DND-41 (cell line): ENCODE data around the gene HIVEP1.

Experiments used
- ATAC-seq: fragments of 200-7000 bp; cut with Tn5 transposase; 3 replicates; pipeline ENCODE4 v1.9.1; 2021; ENCODE audit warnings: low read depth; ENCODE audit not compliant: insufficient read depth
- DNase-seq: peaks from one replicate; pipeline ENCODE4 v3.0.0-alpha.2; 2020
- H2AFZ ChIP-seq: 2 replicates; pipeline ENCODE4 v1.6.0; 2012; ENCODE audit warnings: low read depth, low read length
- H3K27ac ChIP-seq: 2 replicates; pipeline ENCODE4 v1.5.1; 2012; ENCODE audit warnings: low read length, inconsistent platforms
- H3K27me3 ChIP-seq: fragments of 200-600 bp; sonication (generic); 2 replicates; pipeline ENCODE4 v1.6.0; 2012; ENCODE audit warnings: low read length, mild to moderate bottlenecking, inconsistent platforms; ENCODE audit not compliant: insufficient read depth, poor library complexity
- H3K36me3 ChIP-seq: 2 replicates; pipeline ENCODE4 v1.5.1; 2012; ENCODE audit warnings: low read length, inconsistent platforms; ENCODE audit not compliant: insufficient read depth
- H3K4me1 ChIP-seq: 2 replicates; pipeline ENCODE4 v1.5.1; 2012; ENCODE audit warnings: mild to moderate bottlenecking, low read length; ENCODE audit not compliant: insufficient read depth
- H3K4me2 ChIP-seq: 2 replicates; pipeline ENCODE4 v1.6.0; 2012; ENCODE audit warnings: mild to moderate bottlenecking, moderate library complexity, low read length, inconsistent platforms; ENCODE audit not compliant: insufficient read depth
- H3K4me3 ChIP-seq, 2 experiments: fragments of 200-600 bp in 1 of 2; shearing (Covaris generic) in 1 of 2; 2 replicates each; pipeline ENCODE4 v1.5.1; 2012 to 2016; ENCODE audit warnings: inconsistent platforms in 2 of 2, low read length in 2 of 2, mild to moderate bottlenecking in 2 of 2, low read depth in 1 of 2, moderate library complexity in 1 of 2
- H3K79me2 ChIP-seq: 2 replicates; pipeline ENCODE4 v1.6.0; 2012; ENCODE audit warnings: low read length, inconsistent platforms; ENCODE audit not compliant: insufficient read depth
- H3K9ac ChIP-seq: 2 replicates; pipeline ENCODE4 v1.6.0; 2012; ENCODE audit warnings: low read depth, mild to moderate bottlenecking, inconsistent platforms, low read length, moderate library complexity
- H3K9me3 ChIP-seq: 2 replicates; pipeline ENCODE4 v1.5.1; 2012; ENCODE audit warnings: low read length, moderate library complexity, mild to moderate bottlenecking, inconsistent platforms; ENCODE audit not compliant: insufficient read depth, severe bottlenecking
- H4K20me1 ChIP-seq: 2 replicates; pipeline ENCODE4 v1.6.0; 2012; ENCODE audit warnings: low read length; ENCODE audit not compliant: insufficient read depth
- EZH2 ChIP-seq: IDR thresholded peaks from 3 replicates; pipeline ENCODE4 v1.6.1; 2012; ENCODE audit warnings: borderline replicate concordance, low read depth, mild to moderate bottlenecking, moderate library complexity, low read length, inconsistent platforms; ENCODE audit not compliant: severe bottlenecking
- TF ChIP-seq, protein P1 (sequence below): IDR thresholded peaks from 2 replicates; pipeline ENCODE4 v1.5.1; 2012; ENCODE audit warnings: borderline replicate concordance, low read length, moderate library complexity, mild to moderate bottlenecking; ENCODE audit not compliant: poor library complexity, severe bottlenecking; ENCODE audit errors: extremely low read depth

Gene HIVEP1

DNA sequence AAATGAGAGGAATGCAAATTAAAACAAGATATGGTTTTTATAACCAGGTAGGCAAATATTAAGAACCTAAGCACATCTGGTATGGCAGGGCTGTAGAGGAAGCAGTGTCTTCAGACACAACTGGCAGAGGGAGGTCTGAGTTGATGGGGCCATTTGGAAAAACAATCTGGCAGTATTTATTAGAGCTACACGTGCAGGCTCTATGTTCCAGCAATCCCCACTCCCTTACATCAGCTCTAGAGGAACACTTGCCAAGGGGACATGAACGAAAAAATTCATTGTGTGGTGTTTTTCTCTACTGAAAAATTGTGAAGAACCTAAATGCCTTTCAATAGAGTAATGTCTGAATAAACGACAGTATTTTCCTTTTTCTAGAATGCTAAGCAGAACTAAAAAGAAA lies 166.4 kb downstream of the HIVEP1 start:
- Histone ChIP-seq H3K9me3 (no peaks in the 10 kb centered on the region), H3K79me2 (no peaks in the 10 kb centered on the region), H3K4me3 (no peak overlapping the region), H3K4me2 (no peak overlapping the region), H3K27ac (no peak overlapping the region), H3K27me3 (no peaks in the 10 kb centered on the region), H3K36me3 (no peaks in the 10 kb centered on the region), H3K9ac (no peak overlapping the region), H4K20me1 (no peaks in the 10 kb centered on the region), H2AFZ (no peak overlapping the region), H3K4me1 (no peaks in the 10 kb centered on the region)
- DNase-seq (no peak), ATAC-seq (no peak)
- no peak for TF ChIP-seq EZH2
- TF ChIP-seq, protein P1, sequence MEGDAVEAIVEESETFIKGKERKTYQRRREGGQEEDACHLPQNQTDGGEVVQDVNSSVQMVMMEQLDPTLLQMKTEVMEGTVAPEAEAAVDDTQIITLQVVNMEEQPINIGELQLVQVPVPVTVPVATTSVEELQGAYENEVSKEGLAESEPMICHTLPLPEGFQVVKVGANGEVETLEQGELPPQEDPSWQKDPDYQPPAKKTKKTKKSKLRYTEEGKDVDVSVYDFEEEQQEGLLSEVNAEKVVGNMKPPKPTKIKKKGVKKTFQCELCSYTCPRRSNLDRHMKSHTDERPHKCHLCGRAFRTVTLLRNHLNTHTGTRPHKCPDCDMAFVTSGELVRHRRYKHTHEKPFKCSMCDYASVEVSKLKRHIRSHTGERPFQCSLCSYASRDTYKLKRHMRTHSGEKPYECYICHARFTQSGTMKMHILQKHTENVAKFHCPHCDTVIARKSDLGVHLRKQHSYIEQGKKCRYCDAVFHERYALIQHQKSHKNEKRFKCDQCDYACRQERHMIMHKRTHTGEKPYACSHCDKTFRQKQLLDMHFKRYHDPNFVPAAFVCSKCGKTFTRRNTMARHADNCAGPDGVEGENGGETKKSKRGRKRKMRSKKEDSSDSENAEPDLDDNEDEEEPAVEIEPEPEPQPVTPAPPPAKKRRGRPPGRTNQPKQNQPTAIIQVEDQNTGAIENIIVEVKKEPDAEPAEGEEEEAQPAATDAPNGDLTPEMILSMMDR = no peak

DNA sequence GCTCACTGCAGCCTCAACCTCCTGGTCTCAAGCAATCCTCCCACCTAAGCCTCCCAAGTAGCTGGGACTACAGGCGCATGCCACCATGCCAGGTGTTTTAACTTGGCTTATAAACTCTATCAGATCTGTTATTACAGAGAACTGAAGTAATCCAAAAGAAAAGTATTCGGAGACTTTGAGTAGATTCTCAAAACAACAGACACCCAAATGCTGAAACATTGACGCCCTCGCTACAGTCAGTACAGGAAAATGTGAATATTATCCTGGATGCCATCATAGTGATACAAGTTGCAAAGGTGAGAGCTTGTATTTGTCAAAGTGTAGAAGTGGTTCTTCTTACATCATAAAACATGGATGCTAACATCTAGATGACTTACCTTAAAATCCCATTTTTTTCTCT lies 169.4 kb downstream of the HIVEP1 start:
- no peak overlapping the region for H2AFZ ChIP-seq
- TF ChIP-seq, protein P1 = no peak
- no peak for TF ChIP-seq EZH2
- H3K9me3 ChIP-seq = no peaks in the 10 kb centered on the region
- H3K27ac ChIP-seq = no peak overlapping the region
- H3K4me3 ChIP-seq = no peak overlapping the region
- no peaks in the 10 kb centered on the region for H3K36me3 ChIP-seq
- peaks cover 2% of the 10 kb centered on the region for H3K27me3 ChIP-seq
- no peak for DNase-seq
- no peaks in the 10 kb centered on the region for H4K20me1 ChIP-seq
- no peaks in the 10 kb centered on the region for H3K4me1 ChIP-seq
- ATAC-seq = no peak
- H3K4me2 ChIP-seq = no peak overlapping the region
- no peaks in the 10 kb centered on the region for H3K79me2 ChIP-seq
- no peak overlapping the region for H3K9ac ChIP-seq

DNA sequence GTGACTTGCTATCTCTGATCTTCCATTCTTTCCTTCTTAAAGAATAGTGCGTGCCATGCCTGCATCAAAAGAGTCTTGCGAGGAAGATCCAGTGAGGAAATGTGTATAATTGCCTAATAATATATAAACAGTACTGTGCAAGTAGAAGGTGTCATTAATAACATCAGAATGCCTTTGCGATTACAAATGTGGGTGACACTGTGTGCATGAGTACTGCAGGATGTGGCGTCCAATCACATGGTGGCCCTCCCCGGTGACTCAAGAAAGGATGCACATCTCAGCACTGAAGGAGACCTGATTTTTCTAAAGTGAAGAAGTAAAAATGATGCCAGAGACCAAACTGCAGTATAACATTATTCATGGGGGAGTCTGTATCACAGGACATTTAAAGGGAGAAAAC lies 170.6 kb downstream of the HIVEP1 start:
- H3K79me2 ChIP-seq = no peaks in the 10 kb centered on the region
- DNase-seq = no peak

More for the DNA sequence above, 170.6 kb downstream of the HIVEP1 start:
- Histone ChIP-seq H3K4me1 (no peaks in the 10 kb centered on the region), H3K4me2 (no peak overlapping the region), H3K9me3 (no peaks in the 10 kb centered on the region), H3K36me3 (no peaks in the 10 kb centered on the region), H3K4me3 (no peak overlapping the region), H3K27me3 (peaks cover 4% of the 10 kb centered on the region), H2AFZ (no peak overlapping the region), H3K9ac (no peak overlapping the region), H4K20me1 (no peaks in the 10 kb centered on the region), H3K27ac (no peak overlapping the region)
- TF ChIP-seq, protein P1 = no peak
- TF ChIP-seq EZH2 = no peak
- no peak for ATAC-seq
